HG02884 (cell line): Measurements from ENCODE around the gene ARHGEF26.

Experiments used
- ATAC-seq: cut with Tn5 transposase; IDR thresholded peaks from one replicate; pipeline ENCODE4 v1.9.1; 2021; ENCODE audit warnings: mild to moderate bottlenecking, moderate library complexity; ENCODE audit not compliant: unreplicated experiment

ARHGEF26 gene

DNA sequence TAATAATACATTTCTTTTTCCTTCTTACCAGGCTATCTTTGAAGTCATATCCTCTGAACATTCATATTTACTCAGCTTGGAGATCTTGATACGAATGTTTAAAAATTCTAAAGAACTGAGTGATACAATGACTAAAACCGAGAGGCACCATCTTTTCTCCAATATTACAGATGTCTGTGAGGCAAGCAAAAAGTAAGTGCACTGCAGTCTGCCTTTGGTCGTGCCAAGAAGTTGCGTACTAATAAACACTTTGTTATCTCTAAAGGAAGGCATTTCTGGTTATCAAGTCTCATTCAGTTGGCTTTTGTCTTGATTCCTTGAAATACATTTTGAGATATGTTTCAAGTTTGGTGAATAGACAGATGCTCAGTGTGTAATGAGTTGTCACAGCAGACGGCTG lies 31.6 kb downstream of the ARHGEF26 start:
- no peak for ATAC-seq

DNA sequence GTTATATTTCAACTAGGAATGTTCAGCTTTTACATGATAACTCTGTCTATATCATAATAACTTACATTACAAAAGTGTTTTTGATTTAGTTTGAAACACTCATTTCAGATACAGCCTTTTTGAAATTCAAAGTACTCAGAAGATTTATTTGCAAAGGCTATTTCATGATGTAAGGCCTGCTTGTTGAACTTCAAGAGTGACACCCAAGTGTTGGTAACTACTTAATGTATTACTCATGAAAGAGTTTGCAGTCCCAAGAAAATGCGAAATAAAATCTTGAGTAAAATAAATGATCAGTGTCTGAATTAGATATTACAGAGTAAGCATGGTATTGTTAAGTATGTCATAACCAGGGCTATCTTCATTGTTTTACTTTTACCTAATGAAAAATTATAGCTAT lies 35.3 kb downstream of the ARHGEF26 start:
- no peak for ATAC-seq

DNA sequence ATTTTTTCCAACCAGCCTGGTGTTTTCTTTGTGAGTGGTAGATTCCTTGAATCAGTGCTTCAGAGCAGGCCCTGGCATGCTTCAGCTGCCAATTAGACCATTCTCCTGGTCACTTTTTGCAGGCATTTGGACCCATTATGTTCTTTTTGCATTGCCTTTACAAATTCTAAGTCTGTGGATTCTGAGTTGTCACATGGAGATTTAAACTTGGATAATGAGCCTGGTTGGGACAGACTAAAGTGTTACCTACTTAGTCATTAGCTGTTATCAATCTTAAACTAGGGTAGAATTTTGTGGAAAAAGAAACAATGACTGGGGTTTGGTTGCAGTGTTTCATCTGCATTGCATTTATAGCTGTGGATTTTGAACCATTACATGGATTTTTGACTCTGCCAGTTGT lies 40.6 kb downstream of the ARHGEF26 start:
- no peak for ATAC-seq

DNA sequence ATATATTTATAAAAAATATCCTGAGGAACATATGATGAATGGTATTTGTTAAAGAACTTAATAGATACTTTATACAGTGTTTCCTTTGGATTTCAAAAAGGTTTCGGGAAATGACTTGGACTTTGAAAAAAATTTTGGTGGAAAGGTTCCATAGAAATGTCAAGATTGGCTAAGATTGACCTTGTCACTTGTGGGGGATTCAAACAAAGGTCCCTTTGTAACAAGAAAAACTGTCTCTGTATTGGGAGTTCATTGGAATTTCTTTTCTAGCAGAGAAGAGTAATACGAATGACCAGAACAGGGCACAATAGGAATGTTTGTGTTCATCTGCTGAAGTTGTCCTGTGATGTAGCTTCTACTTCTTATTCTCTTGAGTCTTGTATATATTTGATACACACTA lies 43.2 kb downstream of the ARHGEF26 start:
- ATAC-seq: no peak

DNA sequence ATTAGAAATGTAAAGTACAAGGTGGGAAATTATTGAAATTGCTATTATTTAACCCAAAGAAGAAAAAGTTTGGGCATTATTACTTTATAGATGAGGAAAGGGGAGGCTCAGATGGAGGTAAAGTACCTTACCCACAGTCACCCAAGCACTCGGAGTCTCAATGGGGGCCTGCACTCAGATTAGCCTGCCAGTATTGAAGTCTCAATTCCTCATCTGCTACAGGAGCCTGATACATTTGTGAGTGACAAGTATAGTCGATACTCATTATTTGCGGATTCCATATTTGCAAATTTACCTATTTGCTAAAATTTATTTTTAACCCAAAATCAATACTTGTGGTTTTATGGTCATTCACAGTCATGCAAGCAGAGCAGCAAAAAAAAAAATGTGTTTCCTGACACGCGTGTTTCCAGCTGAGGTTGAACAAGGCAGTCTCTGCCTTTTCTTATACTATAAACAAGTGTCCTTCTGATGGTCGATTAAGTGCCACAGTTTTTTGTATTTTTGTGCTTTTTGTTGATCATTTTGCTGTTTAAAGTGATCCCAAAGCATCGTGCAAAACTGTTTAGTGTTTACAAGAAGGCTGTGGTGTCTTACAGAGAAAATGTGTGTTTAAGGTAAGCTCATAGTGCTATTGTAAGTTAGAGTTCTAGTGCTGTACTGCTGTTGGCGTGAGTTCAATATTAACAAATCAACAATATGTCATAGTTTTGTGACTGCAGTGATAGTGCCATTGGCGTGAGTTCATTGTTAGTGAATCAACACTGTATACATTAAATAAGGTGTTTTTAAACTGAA lies 48.0 kb downstream of the ARHGEF26 start:
- ATAC-seq: peak; percentile 59

DNA sequence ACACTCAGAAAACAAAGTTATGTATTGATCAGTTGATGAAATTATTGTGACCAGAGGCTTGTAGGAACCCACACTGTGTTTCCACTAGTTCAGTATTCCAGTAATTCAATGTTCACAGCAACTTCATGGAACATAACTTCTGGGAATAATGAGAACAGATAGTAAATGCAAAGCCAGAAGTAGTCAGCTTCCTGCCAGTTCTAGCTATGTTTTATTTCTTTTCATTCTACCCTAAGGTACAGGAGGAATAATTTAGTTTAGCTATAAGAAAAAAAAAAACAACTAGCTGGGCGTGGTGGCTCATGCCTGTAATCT lies 48.6 kb downstream of the ARHGEF26 start:
- no peak for ATAC-seq

DNA sequence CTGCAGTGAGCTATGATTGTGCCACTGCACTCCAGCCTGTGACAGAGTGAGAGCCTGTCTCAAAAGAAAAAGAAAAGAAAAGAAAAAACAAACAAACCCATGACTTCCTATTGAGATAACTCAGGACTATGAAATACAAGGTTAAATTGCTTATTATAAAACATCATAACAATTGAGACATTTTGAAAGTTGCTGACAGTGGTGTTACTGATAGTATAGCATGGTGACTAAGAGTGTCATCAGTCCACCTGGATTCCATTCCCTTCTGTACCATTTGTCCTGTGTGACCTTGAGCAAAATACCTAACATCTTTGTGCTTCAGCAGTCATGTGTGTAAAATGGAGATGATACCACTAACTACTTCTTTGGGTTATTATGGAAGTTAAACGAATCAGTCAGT lies 49.1 kb downstream of the ARHGEF26 start:
- ATAC-seq: no peak

DNA sequence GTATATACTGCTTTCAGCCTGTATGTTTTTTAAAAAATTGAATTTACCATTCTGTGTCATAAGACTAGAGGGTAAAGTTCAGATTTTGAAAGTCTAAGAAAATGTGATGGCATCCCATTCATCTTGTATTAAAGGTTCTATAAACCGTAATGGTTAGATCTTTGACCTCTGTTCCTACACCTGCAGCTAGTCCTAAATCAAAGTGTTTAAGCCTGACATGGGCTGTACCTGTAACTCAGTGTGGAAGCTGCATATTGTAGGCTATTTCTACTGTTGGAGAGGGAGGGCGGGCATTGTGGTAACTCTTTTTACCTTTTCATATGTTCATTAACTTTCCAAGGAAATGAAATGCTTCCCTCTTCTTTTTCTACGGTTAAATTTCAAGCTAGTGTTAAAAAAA lies 53.9 kb downstream of the ARHGEF26 start:
- ATAC-seq: no peak

DNA sequence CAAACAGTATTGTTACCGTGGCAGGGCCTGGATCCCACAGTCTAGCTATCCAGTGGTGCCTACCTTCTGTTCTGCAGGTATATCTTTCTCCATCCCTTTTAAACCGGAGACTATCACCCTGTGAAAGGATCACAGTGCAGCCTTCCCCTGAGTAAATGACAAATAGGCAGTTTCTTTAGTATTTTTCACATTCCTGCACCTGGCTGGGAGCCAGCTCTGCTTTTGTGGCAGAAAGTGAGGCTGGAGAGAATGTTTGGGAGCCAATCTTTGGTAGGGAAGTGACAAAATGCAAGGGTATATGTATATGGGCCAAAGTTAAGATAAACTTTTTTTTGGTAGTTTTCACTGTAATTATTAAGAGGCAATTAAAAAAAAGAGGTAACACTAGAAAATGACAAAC lies 54.8 kb downstream of the ARHGEF26 start:
- ATAC-seq: no peak

DNA sequence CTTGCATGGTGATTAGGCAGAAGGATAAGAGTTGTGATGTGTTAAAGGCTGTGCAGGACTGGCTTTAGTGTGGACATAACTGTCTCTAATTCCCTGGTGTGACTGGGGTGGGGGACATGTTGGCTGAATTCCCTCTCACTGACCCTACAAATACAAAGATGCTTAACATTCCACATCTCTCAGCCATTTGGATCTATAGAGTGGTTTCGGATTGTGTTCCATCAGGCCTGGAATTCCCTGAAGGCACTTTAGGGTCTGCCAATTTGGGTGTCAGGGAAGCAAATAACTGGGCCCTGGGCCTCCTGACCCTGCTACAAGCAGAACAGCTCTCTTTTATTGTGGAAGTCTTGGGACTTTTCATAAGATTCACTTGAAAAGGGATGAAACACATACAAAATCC lies 56.2 kb downstream of the ARHGEF26 start:
- no peak for ATAC-seq

DNA sequence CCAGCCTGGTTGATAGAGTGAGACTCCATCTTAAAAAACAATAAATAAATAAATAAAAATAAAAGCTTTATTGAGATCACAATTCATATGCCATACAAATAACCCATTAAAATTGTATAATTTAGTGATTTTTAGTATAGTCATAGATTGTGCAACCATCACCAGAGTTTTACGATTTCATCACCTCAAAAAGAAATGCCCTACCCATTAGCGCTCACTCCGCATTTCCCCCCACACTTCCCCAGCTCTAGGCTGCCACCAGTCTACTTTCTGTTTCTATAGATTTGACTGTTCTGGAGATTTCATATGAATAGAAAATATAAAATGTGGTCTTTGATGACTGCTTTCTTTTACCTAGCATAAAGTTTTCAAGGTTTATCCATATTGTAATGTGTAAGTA lies 57.0 kb downstream of the ARHGEF26 start:
- no peak for ATAC-seq

DNA sequence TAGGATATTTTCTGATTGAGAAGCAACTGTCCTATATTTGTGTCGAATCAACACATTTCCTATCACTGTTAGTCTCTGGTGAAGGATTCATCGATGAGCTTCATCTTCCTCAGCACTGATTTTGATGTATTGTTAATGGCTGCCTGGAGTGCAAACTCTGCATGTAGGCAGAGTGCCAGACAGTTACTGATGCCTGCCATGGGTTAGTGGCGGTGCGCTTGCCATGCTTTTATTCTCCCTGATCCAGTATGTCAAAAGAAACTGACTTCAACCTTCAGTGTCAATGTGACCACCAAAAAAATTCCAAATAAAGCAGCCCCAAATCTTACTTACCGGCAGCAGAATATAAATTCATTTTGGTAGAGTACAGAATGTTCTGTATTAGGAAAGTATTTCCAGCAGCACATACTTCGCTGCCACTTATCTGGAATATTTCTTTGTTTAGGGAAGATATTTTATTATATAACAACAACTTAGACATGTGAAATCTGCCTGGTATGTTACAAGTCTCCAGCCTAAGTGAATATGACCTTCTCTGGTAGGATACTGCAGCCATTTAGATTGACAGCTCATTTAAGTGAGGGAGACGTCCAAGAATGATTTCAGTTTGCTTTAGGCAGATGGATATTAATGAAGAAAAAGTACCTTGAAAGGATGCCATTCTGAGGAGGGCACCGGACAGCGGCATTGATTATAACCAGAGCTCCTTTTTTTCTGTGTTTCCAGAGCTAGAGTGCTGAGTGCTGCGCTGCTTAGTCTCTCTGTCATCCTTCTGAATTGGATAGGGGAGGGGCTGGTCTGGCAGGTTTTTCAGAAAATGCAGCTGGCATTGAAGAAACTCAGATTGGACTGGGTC lies 59.9 kb downstream of the ARHGEF26 start:
- ATAC-seq: no peak

DNA sequence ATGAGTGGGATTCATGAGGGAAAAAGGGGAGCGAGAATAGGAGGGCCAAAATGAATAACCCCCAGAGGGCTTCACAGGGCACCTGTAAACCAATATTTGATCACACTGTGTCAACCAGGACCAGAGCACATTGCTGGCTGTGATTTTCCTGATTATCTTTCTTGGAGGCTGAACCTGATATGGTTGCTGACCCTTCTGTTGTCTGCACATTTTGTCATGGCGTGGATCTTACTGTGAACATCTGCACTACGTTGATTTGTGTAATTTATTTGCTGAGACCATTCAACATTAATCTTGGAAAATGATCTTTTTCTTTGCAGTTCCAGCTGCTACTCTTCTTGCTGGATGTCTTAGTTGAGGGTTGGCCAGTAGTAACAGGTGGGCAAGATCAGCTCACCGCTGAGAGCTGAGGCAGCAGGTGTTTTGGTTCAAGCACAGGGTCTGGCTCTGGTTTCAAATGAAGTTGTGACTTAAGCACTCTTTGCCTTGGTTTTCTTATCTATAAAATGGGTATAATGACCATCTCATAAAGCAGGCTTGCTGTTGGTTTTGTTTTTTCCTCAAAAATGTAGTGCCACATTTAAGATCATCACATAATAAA lies 61.2 kb downstream of the ARHGEF26 start:
- ATAC-seq: no peak

DNA sequence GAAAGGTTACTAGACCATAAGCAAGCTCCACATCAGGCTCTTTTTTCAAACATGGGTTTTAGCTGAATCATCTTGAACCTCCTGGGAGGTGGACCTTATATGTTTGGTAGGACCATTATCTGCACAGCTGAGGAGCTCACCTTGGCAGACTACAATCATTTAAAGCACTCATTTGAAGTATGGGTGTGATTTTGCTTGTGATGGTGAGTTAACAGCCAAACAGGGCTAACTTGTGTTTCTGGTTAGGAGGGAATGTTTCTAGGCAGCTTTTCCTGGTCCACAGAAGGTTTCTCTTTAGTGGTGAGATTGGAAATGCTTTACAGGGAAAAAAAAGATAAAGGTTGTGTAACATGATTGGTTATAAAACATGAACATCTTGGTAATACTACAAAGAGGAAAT lies 61.8 kb downstream of the ARHGEF26 start:
- no peak for ATAC-seq

DNA sequence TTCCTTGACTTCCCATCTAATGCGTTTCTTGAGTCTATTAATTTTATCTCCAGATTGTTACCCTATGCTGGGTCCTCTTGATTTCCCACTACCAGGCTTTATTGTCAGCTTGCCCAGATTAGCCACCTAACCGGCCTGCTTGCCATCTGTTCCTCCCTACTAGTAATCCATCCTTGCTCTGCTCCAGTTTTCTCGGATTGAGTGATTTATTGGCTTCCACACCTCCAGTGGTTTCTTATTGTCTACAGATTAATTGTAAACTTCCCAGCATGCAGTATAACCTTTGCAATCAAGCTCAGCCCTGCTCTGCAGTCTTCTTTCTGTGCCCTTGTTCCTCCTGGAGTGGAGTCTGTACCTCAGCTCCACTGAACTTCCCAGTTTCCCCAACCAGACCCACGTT lies 63.4 kb downstream of the ARHGEF26 start:
- no peak for ATAC-seq

DNA sequence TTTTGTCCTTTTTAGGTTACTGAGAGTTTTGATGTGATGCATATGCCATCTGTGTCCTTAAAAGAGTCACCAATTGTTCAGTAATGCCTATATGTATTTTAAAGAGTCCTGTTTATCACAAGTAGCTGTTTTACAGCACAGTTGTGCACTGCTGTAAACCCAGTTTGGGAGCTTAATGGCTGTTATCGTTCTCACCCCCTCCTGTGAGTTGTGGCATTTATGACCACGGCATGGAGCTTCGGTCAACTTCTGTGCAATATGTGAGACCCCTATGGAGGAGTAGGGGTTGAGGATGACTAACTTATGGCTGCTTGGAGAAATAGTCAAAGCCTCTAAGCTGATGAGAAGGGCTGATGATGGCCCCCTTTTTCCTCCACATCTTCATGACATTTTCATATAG lies 67.2 kb downstream of the ARHGEF26 start:
- ATAC-seq: no peak

DNA sequence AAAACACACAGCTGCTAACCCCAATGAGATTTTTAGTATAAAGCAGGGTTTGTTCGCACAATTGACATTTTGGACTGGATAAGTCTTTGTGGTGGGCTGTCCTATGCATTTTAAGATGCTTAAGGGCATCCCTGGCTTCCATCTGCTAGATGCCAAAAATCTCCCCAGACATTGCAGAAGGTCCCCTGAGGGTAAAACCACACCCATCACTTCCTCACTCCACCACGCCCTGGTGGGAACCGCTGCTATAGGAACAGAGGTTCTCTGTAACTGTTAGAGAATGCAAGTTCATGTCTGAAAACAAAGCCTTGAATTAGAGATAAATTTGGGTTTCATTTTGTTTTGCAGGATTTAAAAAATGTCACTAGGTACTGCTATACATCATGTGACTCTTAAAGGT lies 67.7 kb downstream of the ARHGEF26 start:
- no peak for ATAC-seq

DNA sequence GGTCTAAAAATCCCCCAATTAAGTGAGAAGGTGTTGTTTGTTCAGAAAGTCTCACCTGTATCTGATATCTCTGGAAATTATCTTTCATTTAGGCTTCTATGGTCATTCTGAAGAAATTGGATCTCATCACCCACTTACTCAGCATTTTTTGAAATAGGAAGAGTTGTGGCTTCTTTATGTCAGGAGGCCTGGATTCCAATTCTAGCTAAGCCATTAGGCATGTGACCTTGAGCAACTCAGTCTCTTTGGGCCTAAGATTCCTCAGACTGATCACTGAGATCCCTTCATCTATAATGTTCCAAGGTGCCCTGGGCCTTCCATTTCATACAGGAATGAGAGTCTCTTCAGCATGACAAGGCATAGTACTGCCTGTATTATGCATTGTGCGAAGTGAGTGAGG lies 70.3 kb downstream of the ARHGEF26 start:
- no peak for ATAC-seq

DNA sequence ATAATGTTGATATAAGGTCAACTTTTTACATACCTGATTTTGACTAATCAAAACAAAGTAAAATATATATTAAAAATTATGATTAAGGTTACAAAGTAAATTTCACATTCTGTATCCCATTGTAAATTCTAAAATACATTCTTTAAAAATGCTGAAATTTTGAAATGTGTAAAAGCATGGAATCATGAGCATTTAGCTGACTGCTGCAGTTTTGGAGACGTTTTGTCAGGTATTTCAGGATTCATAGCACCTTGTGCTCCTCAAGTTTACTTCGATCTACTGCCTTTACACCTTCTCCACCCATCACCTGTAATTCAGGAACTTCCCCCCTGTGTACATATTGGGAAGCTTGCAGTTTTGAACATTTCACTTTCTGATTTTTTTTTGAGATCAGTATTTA lies 71.0 kb downstream of the ARHGEF26 start:
- no peak for ATAC-seq

DNA sequence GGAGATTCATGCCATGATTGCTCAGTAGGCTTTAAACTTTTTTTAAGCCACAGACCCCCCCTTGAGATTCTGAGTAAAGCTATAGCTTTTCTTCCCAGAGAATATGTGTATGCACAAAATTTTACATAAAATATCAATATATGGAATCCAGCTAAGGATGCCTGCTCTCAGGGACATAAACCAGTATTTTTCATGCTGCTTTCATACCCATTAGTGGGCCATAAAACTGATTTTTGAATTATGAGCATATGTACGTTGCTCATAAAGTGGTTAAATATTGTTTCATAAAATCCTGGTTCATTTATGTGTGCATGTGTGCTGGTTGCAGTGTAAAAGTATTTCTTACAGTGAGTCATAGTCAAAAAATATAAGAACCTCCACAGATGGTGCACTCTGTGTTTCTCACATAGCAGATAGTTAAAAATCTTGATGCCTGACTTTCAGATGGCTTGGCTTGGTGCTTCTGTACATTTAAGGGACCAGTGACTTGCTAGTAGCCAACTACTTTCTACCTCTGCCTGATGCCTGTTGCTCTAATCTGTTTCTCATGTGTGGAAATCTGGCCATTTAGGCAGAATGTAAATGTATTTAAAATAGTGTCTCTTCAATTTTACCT lies 71.9 kb downstream of the ARHGEF26 start:
- ATAC-seq: no peak

DNA sequence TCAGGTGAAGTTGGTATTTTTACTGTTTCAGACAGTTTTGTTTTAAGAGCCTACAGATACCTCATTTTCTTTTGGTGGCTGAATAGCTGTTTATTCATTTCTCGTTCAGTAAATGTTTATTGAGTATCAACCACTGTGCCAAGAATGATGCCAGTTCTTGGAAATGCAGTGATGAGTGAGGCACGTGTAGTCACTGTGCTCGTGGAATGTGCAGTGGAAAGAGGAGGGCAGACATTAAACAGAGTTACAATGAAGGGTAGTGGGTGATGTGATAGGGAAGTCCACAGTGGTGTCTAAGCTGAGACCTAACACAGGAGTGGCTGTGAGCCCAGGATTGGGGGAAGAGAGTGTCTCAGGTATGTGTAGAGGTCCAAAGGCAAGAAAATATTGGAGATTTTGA lies 73.7 kb downstream of the ARHGEF26 start:
- ATAC-seq: no peak
